MM.1S (cell line): ENCODE measurements around the gene POLA2.

ENCODE experiments used
- EZH2 ChIP-seq: fragments of 300-600 bp; sonication (generic); optimal IDR thresholded peaks from 2 replicates; pipeline ENCODE3; 2017; ENCODE audit warnings: low read depth, mild to moderate bottlenecking, antibody characterized with exemption, low read length, mixed read lengths
- EZH2phosphoT487 ChIP-seq: fragments of 300-600 bp; sonication (generic); IDR thresholded peaks from 2 replicates; pipeline ENCODE4 v1.6.1; 2018; ENCODE audit warnings: antibody characterized with exemption, low read length
- TF ChIP-seq, protein P1 (sequence below): fragments of 300-600 bp; sonication (generic); IDR thresholded peaks from 2 replicates; pipeline ENCODE4 v1.5.1; 2016; ENCODE audit warnings: antibody characterized with exemption, low read length, mixed read lengths

DNA sequence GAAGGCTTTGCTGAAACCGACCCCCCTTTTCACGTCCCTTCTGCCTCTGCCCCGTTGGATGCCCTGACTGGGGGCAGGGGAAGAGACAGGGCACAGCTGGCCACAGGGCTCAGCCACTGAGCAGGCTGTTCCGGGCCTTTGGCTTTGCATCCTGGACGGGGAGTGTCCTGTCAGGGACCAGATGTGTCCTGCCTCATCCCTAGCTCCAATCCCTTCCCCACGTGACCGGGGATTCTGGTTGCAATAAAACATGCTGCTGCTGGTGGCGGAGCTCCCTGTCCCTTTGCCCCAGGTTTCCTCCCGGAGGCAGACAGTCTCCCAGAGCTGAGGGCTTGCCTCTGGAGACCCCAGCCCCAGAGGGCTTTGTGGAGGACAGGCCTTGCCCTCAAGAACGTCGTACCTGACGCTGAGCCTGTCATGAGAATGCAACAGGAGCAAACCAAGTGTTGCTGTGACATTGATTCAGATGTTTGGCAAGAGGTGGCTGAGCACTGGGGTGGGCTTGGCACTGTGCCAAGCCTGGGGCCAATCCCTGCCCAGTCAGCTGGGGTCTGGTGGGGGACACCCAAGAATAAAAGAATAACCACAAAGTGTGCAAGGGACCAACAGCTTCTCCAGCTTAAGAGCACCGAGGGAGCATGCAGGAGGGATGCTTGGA, 60.2 kb downstream of the POLA2 start:
- TF ChIP-seq, protein P1, sequence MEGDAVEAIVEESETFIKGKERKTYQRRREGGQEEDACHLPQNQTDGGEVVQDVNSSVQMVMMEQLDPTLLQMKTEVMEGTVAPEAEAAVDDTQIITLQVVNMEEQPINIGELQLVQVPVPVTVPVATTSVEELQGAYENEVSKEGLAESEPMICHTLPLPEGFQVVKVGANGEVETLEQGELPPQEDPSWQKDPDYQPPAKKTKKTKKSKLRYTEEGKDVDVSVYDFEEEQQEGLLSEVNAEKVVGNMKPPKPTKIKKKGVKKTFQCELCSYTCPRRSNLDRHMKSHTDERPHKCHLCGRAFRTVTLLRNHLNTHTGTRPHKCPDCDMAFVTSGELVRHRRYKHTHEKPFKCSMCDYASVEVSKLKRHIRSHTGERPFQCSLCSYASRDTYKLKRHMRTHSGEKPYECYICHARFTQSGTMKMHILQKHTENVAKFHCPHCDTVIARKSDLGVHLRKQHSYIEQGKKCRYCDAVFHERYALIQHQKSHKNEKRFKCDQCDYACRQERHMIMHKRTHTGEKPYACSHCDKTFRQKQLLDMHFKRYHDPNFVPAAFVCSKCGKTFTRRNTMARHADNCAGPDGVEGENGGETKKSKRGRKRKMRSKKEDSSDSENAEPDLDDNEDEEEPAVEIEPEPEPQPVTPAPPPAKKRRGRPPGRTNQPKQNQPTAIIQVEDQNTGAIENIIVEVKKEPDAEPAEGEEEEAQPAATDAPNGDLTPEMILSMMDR, result no peak
- no peak for TF ChIP-seq EZH2
- no peak for TF ChIP-seq EZH2phosphoT487
